ENCODE measurements around the gene TEC. TPM values are rescaled to one million over a fixed set of nuclear protein-coding genes. Genes with fewer than 3 reads are reported as not detected.

TEC gene
- total and polyA plus RNA-seq, 8 donors: 0.81 to 7.0 (median 2.0) TPM

DNA sequence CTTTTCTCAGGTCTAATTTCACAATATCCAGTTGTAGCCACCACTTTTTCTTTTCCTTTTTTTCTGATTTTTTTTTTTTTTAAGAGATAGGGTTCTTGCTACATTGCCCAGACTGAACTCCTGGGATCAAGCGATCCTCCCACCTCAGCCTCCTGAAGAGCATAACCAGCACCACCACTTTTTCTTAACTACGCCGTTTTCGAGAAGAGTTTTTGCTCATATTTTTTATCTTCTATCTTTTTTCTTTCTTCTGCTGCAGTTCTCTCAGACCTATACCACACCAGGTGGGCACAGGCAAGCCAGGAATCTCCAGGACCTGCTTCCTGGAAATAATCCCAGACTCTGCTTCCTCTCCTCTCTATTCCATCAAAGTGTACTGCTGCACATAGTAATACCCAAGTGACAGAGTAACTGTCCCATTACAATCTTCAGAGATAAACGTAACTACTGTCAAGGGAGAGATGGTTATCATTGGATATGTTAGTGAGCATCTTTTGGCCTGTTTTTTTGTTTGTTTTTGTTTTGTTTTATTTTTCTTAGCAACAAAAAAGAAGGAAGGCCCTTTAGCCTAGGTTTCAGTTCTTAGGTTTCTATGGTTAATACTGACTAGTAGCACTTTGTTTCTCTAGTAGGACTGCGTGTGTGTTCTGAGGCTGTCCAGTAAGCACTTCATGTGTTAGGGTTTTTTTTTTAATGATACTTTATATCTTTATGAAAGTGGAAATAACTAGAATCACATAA, 76.4 kb downstream of the TEC start:
- Histone ChIP-seq H3K4me3 (no peak overlapping the region), H3K27ac (no peak overlapping the region), H3K9me3 (no peaks in the 10 kb centered on the region), H3K27me3 (no peaks in the 10 kb centered on the region), H3K4me1 (peaks cover 0 to 10% (median 4%) of the 10 kb centered on the region in 4 donors), H3K36me3 (no peaks in the 10 kb centered on the region)
- intact Hi-C loops (cut with DNase I; ENCODE audit: low total_unique reads): no loop called here
- DNase-seq: no peak
- WGBS, 5 donors: 89 to 92% (median 92%) methylated on average over 6 of the region's 6 CpGs
- no peak for TF ChIP-seq EP300 (IDR thresholded peaks at IDR 0.05)
- no peak for TF ChIP-seq POLR2AphosphoS5 (IDR thresholded peaks at IDR 0.05)
- TF ChIP-seq, protein P1, sequence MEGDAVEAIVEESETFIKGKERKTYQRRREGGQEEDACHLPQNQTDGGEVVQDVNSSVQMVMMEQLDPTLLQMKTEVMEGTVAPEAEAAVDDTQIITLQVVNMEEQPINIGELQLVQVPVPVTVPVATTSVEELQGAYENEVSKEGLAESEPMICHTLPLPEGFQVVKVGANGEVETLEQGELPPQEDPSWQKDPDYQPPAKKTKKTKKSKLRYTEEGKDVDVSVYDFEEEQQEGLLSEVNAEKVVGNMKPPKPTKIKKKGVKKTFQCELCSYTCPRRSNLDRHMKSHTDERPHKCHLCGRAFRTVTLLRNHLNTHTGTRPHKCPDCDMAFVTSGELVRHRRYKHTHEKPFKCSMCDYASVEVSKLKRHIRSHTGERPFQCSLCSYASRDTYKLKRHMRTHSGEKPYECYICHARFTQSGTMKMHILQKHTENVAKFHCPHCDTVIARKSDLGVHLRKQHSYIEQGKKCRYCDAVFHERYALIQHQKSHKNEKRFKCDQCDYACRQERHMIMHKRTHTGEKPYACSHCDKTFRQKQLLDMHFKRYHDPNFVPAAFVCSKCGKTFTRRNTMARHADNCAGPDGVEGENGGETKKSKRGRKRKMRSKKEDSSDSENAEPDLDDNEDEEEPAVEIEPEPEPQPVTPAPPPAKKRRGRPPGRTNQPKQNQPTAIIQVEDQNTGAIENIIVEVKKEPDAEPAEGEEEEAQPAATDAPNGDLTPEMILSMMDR (IDR thresholded peaks at IDR 0.05): no peak
- no peak for TF ChIP-seq POLR2A (IDR thresholded peaks at IDR 0.05)

DNA sequence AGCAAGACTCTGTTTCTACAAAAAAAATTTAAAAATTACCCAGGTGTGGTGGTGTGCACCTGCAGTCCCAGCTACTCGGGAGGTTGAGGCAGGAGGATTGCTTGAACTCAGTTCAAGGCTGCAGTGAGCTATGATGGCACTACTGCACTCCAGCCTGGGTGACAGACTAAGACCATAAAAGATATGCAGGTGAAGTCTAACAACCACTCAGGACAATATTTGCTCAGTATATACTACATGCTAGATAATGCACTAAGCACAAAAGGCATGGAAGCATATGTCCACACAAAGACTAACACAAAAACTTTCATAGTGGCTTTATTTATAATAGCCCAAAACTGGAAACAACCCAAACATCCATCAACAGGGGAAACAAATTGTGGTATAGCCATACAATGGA, 77.9 kb downstream of the TEC start:
- no peak overlapping the region for H3K4me3 ChIP-seq
- no peaks in the 10 kb centered on the region for H3K27me3 ChIP-seq
- TF ChIP-seq POLR2AphosphoS5 (IDR thresholded peaks at IDR 0.05) (no peak), EP300 (IDR thresholded peaks at IDR 0.05) (no peak), POLR2A (IDR thresholded peaks at IDR 0.05) (no peak)
- TF ChIP-seq, protein P1 (IDR thresholded peaks at IDR 0.05): no peak
- intact Hi-C loops (cut with DNase I; ENCODE audit: low total_unique reads): no loop called here
- H3K36me3 ChIP-seq: no peaks in the 10 kb centered on the region
- 78 to 91% (median 85%) methylated on average over 1 of the region's 1 CpG for WGBS, 5 donors
- no peak overlapping the region for H3K27ac ChIP-seq
- no peak for DNase-seq
- peaks cover 0 to 10% (median 4%) of the 10 kb centered on the region in 4 donors for H3K4me1 ChIP-seq
- H3K9me3 ChIP-seq: no peaks in the 10 kb centered on the region

DNA sequence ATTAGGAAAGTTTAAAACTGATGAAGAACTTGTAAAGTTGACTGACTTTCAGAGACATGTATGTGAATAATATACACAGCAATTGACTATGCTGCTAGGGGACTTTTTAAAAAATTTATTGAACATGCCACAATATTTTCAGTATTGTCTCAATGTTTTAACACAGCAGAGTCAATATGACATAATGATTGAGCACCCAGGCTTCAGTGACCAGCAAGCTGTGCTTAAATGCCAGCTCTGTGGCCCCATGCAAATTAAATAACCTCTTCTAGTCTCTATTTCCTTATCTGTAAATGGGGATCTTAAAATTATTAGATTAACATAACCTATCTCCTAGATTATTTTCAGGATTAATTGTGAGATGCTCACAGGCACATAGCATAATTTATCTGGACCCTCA, 78.8 kb downstream of the TEC start:
- Histone ChIP-seq H3K36me3 (no peaks in the 10 kb centered on the region), H3K4me1 (peaks cover 0 to 8% (median 4%) of the 10 kb centered on the region in 4 donors), H3K4me3 (no peak overlapping the region), H3K27ac (no peak overlapping the region), H3K27me3 (no peaks in the 10 kb centered on the region), H3K9me3 (no peaks in the 10 kb centered on the region)
- TF ChIP-seq EP300 (IDR thresholded peaks at IDR 0.05) (no peak), POLR2AphosphoS5 (IDR thresholded peaks at IDR 0.05) (no peak), POLR2A (IDR thresholded peaks at IDR 0.05) (no peak)
- TF ChIP-seq, protein P1 (IDR thresholded peaks at IDR 0.05): no peak
- DNase-seq: no peak
- intact Hi-C loops (cut with DNase I; ENCODE audit: low total_unique reads): no loop called here

DNA sequence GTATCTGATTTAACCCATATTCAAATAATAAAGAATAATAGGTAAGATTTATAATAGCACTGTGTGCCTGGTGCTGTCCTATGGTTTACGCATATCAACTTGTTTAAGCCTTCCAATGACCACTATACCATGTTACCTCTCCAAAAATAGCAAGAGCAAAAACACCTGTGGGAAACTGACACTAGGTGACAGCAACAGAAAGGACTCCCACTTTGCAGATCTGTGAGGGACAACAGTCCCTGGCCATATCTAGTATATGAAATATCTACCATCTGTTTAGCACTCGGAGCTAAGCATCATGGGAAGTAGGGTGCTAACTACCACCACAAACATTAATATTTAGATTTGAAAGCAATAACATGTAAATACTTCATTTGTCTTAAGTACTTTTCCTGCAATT, 79.9 kb downstream of the TEC start:
- Histone ChIP-seq H3K4me1 (no peaks in the 10 kb centered on the region), H3K4me3 (no peak overlapping the region), H3K27me3 (no peaks in the 10 kb centered on the region), H3K36me3 (no peaks in the 10 kb centered on the region), H3K27ac (no peak overlapping the region), H3K9me3 (no peaks in the 10 kb centered on the region)
- no peak for DNase-seq
- TF ChIP-seq, protein P1 (IDR thresholded peaks at IDR 0.05): no peak
- TF ChIP-seq EP300 (IDR thresholded peaks at IDR 0.05) (no peak), POLR2A (IDR thresholded peaks at IDR 0.05) (no peak), POLR2AphosphoS5 (IDR thresholded peaks at IDR 0.05) (no peak)
- intact Hi-C loops (cut with DNase I; ENCODE audit: low total_unique reads): no loop called here
- WGBS, 5 donors: 42 to 85% (median 47%) methylated on average over 2 of the region's 2 CpGs
